D721Med (cell line): Measurements from ENCODE around the gene SPECC1.
"Not testable (repeated sequence)": the region's sequence is repeated elsewhere in the genome, so short reads cannot be mapped to it uniquely, and the experiment has no call there.

Source experiments
- DNase-seq: peaks from one replicate; pipeline ENCODE4 v3.0.0; 2011; ENCODE audit warnings: low spot score; ENCODE audit not compliant: insufficient read length
- FAIRE-seq: peaks from 2 replicates; lab custom pipeline; 2011; peaks lifted over from hg19 to GRCh38; lab: Jason Lieb, UNC
- TF ChIP-seq, protein P1 (sequence below): IDR thresholded peaks from 2 replicates; pipeline ENCODE4 v1.5.1; 2012; ENCODE audit warnings: mild to moderate bottlenecking, control low read depth; ENCODE audit not compliant: insufficient read depth; ENCODE audit errors: missing control alignments

Gene SPECC1

DNA sequence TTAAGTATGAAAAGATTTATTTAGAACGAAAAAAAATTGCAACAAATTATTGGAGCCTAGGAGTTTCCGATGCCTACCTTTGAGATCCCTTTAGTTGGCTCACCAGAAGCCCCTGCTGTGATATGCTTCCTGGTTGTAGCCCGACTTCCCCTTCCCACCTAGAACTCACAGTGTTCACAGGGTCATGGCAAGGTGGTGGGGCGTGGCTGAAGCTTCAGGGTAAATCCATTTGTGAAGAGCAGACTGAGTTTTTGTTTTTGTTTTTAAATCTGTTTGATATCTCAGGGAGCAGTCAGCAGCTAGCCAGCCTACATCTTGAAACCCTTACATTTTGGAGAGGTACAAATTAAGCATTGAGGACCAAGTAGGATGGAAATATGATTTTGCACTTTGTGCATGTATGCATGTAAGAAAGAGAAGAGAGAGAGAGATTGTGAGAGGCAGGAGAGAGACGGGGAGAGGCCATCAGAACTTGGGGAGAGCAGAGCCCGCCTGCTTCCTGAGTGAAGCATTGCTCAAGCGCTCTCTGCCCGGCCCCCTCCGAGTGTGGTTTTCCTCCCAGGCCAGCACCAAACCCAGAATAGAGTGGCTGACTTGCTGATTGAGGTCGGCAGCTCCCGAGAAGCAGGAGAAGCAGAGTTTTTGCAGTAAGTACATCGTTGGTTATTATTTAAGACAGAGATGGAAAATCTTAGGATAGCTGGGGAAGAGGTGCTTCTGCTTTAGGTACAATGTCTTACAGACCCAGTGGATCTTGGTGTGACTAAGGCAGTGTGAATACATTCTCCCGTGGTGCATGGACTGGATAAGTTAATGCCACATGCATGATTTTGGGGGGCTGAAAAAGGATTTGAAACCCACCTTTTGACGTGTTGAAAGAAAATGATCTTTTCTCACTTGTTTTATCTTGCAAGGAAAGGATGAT, 64.2 kb downstream of the SPECC1 start:
- DNase-seq (no peak), FAIRE-seq (no peak)
- TF ChIP-seq, protein P1, sequence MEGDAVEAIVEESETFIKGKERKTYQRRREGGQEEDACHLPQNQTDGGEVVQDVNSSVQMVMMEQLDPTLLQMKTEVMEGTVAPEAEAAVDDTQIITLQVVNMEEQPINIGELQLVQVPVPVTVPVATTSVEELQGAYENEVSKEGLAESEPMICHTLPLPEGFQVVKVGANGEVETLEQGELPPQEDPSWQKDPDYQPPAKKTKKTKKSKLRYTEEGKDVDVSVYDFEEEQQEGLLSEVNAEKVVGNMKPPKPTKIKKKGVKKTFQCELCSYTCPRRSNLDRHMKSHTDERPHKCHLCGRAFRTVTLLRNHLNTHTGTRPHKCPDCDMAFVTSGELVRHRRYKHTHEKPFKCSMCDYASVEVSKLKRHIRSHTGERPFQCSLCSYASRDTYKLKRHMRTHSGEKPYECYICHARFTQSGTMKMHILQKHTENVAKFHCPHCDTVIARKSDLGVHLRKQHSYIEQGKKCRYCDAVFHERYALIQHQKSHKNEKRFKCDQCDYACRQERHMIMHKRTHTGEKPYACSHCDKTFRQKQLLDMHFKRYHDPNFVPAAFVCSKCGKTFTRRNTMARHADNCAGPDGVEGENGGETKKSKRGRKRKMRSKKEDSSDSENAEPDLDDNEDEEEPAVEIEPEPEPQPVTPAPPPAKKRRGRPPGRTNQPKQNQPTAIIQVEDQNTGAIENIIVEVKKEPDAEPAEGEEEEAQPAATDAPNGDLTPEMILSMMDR: no peak

DNA sequence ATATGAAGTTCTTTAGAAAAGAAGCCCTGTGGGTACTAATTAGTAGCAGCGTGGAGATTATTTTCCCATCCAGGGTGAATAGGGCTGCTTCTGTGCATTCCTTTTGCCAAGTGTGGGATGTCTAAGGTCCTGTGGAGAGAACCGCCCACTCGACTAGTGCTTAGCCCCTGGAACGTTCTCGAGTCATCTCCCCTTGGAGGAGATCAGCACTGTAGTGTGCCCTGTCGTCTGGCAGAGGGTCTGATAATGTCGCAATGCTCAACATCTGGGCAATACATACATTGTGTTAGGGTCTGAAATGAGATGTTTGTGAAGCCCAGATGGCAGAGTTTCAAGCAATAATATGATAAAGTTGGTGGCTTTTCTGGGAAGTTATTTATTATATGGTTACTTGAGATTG, 64.8 kb downstream of the SPECC1 start:
- no peak for FAIRE-seq
- no peak for DNase-seq
- TF ChIP-seq, protein P1: no peak

DNA sequence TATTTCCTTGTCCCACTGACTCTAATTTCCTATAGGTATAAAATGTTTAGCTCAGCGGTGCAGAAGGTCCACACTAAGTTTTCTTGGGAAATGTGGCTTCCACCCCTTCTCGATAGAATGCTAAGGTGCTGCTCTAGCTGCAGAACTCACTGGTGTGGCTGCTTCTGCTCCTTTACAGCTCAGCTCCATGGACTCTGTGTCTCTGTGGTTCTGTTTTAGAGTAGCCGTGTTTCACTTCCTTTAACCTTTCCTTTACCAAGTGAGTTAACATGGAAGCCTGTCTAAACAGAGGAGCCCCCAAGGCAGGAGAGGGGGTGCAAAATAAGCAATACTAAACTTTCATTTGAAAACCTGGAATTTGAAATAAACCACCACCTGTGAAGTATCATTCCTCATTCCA, 65.3 kb downstream of the SPECC1 start:
- no peak for FAIRE-seq
- no peak for DNase-seq
- TF ChIP-seq, protein P1: no peak

DNA sequence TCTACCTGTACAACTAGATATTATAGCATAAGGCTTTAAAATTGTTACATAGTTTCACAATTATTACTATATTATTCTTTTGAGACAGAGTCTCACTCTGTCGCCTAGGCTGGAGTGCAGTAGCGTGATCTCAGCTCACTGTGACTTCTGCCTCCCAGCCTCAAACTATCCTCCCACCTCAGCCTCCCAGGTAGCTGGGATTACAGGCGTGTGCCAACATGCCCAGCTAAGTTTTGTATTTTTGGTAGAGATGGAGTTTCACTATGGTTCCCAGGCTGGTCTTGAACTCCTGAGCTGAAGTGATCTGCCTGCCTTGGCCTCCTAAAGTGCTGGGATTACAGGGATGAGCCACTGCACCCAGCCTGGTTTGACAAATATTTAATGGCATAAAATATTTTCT, 67.0 kb downstream of the SPECC1 start:
- DNase-seq, FAIRE-seq: not testable (repeated sequence)

DNA sequence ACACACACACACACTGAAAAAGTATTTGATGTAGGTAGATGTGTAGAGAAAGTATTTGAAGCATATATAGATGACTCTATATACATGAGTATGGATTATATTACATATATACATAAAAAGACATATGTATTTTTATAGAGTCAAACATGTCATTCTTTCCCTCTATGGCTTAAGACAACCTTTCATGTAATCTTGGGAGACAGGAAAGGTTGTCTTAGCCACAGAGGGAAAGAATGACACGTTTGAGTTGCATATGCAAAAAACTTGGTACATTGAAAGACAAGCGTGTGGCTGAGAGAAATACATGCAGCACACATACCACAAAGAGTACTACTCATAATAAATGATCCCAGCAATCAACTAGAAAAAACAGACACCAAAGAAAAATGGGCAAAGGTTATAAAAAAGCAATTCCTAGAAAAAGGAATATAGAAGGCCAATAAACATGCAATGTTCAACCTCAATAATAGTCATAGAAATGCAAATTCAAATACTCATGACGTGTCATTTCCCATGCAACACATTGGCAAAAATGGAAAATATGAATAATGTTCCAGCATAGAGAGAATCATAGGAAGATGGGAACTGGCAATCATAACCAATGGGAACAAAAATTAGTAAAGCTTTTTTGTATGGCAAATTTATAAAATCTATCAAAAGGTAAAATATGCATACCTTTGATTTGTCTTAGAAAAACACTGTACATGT, 69.0 kb downstream of the SPECC1 start:
- TF ChIP-seq, protein P1: no peak
- no peak for DNase-seq
- no peak for FAIRE-seq

DNA sequence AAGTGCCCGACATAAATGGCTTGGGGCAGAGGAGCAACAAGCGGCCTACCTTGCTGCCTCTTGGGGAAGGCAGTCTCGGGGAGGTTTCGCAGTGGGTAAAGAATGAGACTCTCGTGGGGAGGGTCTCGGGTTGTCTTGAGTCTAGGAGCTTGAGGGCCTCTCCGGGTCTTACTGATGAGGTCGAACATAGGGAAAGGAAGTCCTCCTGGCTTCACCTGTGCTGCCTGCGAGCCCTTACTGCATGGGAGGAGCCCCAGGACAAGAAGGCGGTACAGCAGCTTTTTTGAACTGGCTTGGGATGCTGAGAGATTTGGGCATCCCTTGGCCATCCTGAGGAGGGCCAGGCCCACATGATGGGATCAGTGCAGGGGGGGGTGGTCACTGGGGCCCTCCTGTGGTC, 71.4 kb downstream of the SPECC1 start:
- DNase-seq: no peak
- no peak for FAIRE-seq
- TF ChIP-seq, protein P1: no peak

DNA sequence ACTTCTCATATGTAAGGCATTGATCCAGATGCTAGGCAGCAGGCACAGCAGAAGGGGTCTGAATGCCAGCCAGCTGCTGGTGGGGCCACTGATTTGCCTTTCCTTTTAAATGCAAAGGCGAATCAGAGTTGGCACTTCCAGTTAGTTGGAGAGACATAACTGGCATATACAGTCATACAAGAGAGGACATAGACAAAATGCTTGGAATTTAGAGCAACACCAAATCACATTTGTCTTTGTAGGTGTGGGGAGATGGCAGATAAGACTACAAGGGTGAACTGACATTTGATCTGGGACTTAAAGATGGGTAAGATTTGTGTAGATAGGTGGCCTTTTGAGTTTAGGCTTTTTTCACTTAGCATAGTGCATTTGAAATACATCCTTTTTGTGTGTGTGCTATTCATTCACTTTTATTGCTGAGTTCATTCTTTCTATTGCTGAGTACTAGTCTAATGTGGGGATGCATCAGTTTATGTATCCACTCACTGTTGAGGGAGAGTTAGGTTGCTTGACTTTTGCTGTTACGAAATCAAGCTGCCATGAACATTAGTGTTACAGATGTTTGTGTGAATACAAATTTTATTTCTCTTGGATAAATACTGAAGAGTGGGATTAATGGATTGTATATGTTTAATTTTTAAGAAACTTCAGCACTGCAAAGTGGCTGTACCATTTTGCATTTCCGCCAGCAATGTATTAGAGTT, 74.1 kb downstream of the SPECC1 start:
- no peak for DNase-seq
- no peak for FAIRE-seq
- TF ChIP-seq, protein P1: no peak
